A673 (cell line): ENCODE measurements around the gene AHSG.

Experiments
- CTCF ChIP-seq: fragments of 300-800, 200-600 bp; sonication (generic); conservative IDR thresholded peaks from 2 replicates; pipeline ENCODE4 v1.5.1; 2017; ENCODE audit warnings: low read depth, mild to moderate bottlenecking, antibody characterized with exemption, low read length, moderate library complexity, mixed read lengths
- EZH2 ChIP-seq: fragments of 200-600 bp; sonication (generic); IDR thresholded peaks from 2 replicates; pipeline ENCODE4 v1.6.1; 2017; ENCODE audit warnings: borderline replicate concordance, low read depth, mild to moderate bottlenecking, mixed read lengths, antibody characterized with exemption, low read length; ENCODE audit not compliant: poor library complexity, severe bottlenecking

DNA sequence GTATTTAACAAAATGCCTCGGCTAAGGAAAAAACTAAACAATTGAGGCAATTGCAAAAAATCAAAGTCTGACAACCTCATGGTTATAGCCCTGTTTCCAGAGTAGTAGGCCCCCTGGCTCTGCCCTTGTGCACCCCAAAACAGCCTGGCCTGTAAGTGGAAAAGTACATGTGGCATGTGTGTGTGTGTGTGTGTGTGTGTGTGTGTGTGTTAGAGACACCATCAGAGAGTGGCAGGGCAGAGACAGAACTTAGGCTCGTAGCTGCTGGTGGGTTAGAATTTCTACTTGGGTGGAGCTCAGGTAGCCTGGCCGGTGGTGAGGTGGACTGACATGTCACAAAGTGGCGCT is 14.1 kb upstream of the AHSG start:
- TF ChIP-seq CTCF (no peak), EZH2 (no peak)
